Measurements from ENCODE around the gene SYNGR1.

DNA sequence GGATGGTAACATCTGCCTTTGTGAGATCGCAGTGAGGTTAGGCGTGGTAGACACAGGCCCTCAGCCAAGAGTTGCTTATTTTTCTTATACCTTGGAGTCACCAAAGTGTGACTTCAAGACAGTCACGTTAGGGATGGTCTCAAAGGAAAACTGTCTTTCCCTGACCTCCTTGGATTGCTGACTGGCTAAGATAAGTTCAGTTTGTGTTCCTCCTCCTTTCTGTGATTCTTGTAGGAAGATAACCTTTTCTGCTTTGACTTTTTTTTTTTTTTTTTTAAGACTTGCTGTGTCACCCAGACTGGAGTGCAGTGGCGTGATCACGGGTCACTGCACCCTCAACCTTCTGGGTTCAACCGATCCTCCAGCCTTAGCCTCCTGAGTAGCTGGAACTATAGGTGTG lies 72.9 kb downstream of the SYNGR1 start:
- TF ChIP-seq, protein P1, sequence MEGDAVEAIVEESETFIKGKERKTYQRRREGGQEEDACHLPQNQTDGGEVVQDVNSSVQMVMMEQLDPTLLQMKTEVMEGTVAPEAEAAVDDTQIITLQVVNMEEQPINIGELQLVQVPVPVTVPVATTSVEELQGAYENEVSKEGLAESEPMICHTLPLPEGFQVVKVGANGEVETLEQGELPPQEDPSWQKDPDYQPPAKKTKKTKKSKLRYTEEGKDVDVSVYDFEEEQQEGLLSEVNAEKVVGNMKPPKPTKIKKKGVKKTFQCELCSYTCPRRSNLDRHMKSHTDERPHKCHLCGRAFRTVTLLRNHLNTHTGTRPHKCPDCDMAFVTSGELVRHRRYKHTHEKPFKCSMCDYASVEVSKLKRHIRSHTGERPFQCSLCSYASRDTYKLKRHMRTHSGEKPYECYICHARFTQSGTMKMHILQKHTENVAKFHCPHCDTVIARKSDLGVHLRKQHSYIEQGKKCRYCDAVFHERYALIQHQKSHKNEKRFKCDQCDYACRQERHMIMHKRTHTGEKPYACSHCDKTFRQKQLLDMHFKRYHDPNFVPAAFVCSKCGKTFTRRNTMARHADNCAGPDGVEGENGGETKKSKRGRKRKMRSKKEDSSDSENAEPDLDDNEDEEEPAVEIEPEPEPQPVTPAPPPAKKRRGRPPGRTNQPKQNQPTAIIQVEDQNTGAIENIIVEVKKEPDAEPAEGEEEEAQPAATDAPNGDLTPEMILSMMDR (IDR thresholded peaks at IDR 0.05), result no peak
- TF ChIP-seq SIN3A (IDR thresholded peaks at IDR 0.05; ENCODE audit: borderline replicate concordance, insufficient read depth, low read depth, low read length), result no peak
